Osteoblast (primary cell): ENCODE measurements around the gene SCN7A. TPM values are rescaled to one million over a fixed set of nuclear protein-coding genes. Genes with fewer than 3 reads are reported as not detected.

Experiments
- DNase-seq: peaks from one replicate; pipeline ENCODE4 v3.0.0; 2011; ENCODE audit warnings: low spot score, mixed read lengths; ENCODE audit not compliant: insufficient read length; ENCODE audit errors: missing footprints
- H2AFZ ChIP-seq: 2 replicates; pipeline ENCODE4 v1.6.0; 2011; ENCODE audit warnings: mild to moderate bottlenecking, low read length
- H3K27ac ChIP-seq: 2 replicates; pipeline ENCODE4 v1.5.1; 2011; ENCODE audit warnings: mild to moderate bottlenecking, low read depth, low read length, moderate library complexity
- H3K27me3 ChIP-seq: 2 replicates; pipeline ENCODE4 v1.6.0; 2012; ENCODE audit warnings: mild to moderate bottlenecking, control low read depth, inconsistent platforms, low read length, moderate library complexity; ENCODE audit not compliant: insufficient read depth
- H3K36me3 ChIP-seq: 2 replicates; pipeline ENCODE4 v1.5.1; 2011; ENCODE audit warnings: mild to moderate bottlenecking, low read length, control low read depth, moderate library complexity; ENCODE audit not compliant: insufficient read depth
- H3K4me1 ChIP-seq: 2 replicates; pipeline ENCODE4 v1.5.1; 2011; ENCODE audit warnings: mild to moderate bottlenecking, low read length, control low read depth, moderate library complexity; ENCODE audit not compliant: insufficient read depth
- H3K4me2 ChIP-seq: 2 replicates; pipeline ENCODE4 v1.6.0; 2011; ENCODE audit warnings: mild to moderate bottlenecking, low read length; ENCODE audit not compliant: insufficient read depth
- H3K4me3 ChIP-seq: fragments of 200-600 bp; sonication (generic); 3 replicates; pipeline ENCODE4 v1.5.1; 2012; ENCODE audit warnings: mild to moderate bottlenecking, low read length, inconsistent platforms; ENCODE audit not compliant: insufficient read depth
- H3K79me2 ChIP-seq: 2 replicates; pipeline ENCODE4 v1.6.0; 2012; ENCODE audit warnings: mild to moderate bottlenecking, low read length, control low read depth, inconsistent platforms; ENCODE audit not compliant: insufficient read depth
- H3K9me3 ChIP-seq: 2 replicates; pipeline ENCODE4 v1.5.1; 2011; ENCODE audit warnings: low read depth, low read length, control low read depth
- H4K20me1 ChIP-seq: 2 replicates; pipeline ENCODE4 v1.6.0; 2012; ENCODE audit warnings: mild to moderate bottlenecking, low read length, control low read depth; ENCODE audit not compliant: insufficient read depth
- CTCF ChIP-seq: IDR thresholded peaks from 2 replicates; pipeline ENCODE4 v1.5.1; 2011; ENCODE audit warnings: mild to moderate bottlenecking, low read depth, low read length, moderate library complexity; ENCODE audit errors: extremely low read depth
- total RNA-seq: library from RNA; depleted of rRNA; stranded (reverse); fragments of >200 nt; gene quantifications from 2 replicates; pipeline ENCODE4 v1.2.3, GENCODE V29; 2012

SCN7A gene
- total RNA-seq, 1 donor, result not detected

- no peaks in the 10 kb centered on the region for H3K79me2 ChIP-seq
- no peaks in the 10 kb centered on the region for H3K27me3 ChIP-seq
- TF ChIP-seq CTCF, result peak; percentile 61
- H3K36me3 ChIP-seq, result no peaks in the 10 kb centered on the region
- no peaks in the 10 kb centered on the region for H3K9me3 ChIP-seq
- no peak for DNase-seq
- no peak overlapping the region for H3K4me2 ChIP-seq
- H3K27ac ChIP-seq, result no peak overlapping the region
- H3K4me1 ChIP-seq, result no peaks in the 10 kb centered on the region
- H2AFZ ChIP-seq, result no peak overlapping the region
- no peak overlapping the region for H3K4me3 ChIP-seq
- H4K20me1 ChIP-seq, result no peaks in the 10 kb centered on the region
Measured at GRCh38 chr2:166516712-166517303, 22.8 kb upstream of the SCN7A start.

- H3K79me2 ChIP-seq, result no peaks in the 10 kb centered on the region
- no peak for TF ChIP-seq CTCF
- DNase-seq, result no peak
- H4K20me1 ChIP-seq, result no peaks in the 10 kb centered on the region
- H2AFZ ChIP-seq, result no peak overlapping the region
- no peak overlapping the region for H3K27ac ChIP-seq
- H3K9me3 ChIP-seq, result no peaks in the 10 kb centered on the region
- no peaks in the 10 kb centered on the region for H3K36me3 ChIP-seq
- no peak overlapping the region for H3K4me3 ChIP-seq
- no peaks in the 10 kb centered on the region for H3K4me1 ChIP-seq
- H3K4me2 ChIP-seq, result no peak overlapping the region
- no peaks in the 10 kb centered on the region for H3K27me3 ChIP-seq
Measured at GRCh38 chr2:166513952-166514351, 19.9 kb upstream of the SCN7A start.

DNA sequence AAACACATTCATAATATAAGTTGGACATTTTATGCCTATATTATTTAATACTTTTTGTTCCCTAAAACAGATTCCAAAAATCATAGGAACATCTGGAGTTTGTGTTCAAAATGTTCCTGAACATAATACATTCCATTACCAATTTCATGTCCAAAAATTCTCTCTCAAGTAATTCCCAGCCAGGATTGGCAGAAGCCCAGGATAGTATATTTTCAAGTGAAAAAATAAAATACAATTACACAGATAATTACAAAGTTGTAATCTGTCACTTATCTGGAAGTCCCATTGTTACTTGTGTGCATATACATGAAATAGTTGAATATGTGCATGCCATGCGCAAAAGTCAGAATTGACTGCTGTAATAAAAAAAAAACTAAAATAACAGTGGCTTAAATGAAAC is 5.2 kb upstream of the SCN7A start:
- DNase-seq, result no peak
- Histone ChIP-seq H3K9me3 (no peaks in the 10 kb centered on the region), H2AFZ (no peak overlapping the region), H3K4me1 (no peaks in the 10 kb centered on the region), H3K79me2 (no peaks in the 10 kb centered on the region), H3K36me3 (no peaks in the 10 kb centered on the region), H4K20me1 (no peaks in the 10 kb centered on the region), H3K27me3 (no peaks in the 10 kb centered on the region), H3K27ac (no peak overlapping the region), H3K4me2 (no peak overlapping the region), H3K4me3 (no peak overlapping the region)
- no peak for TF ChIP-seq CTCF

- Histone ChIP-seq H3K4me2 (no peak overlapping the region), H4K20me1 (no peaks in the 10 kb centered on the region), H3K36me3 (no peaks in the 10 kb centered on the region), H3K27ac (no peak overlapping the region), H3K79me2 (no peaks in the 10 kb centered on the region), H3K9me3 (no peaks in the 10 kb centered on the region), H2AFZ (no peak overlapping the region), H3K4me3 (no peak overlapping the region), H3K27me3 (no peaks in the 10 kb centered on the region), H3K4me1 (no peaks in the 10 kb centered on the region)
- TF ChIP-seq CTCF, result no peak
- DNase-seq, result no peak
Measured at GRCh38 chr2:166491461-166491860, 2.6 kb downstream of the SCN7A start.
